Neuronal stem cell (in vitro differentiated cells): ENCODE results near the gene FKBP2.

Experiments
- DNase-seq: peaks from one replicate; pipeline ENCODE4 v3.0.0-alpha.2; 2013; ENCODE audit warnings: low spot score
- H2AFZ ChIP-seq: one replicate; pipeline ENCODE4 v1.6.1; 2013; ENCODE audit warnings: mild to moderate bottlenecking, low read length, inconsistent platforms
- H2AK5ac ChIP-seq: 2 replicates; pipeline ENCODE4 v1.6.1; 2013; ENCODE audit warnings: low read depth, mild to moderate bottlenecking, inconsistent platforms, low read length, moderate library complexity, mixed read lengths
- H2BK120ac ChIP-seq: 2 replicates; pipeline ENCODE4 v1.6.1; 2013; ENCODE audit warnings: low read depth, mild to moderate bottlenecking, inconsistent platforms, low read length, moderate library complexity, mixed read lengths
- H2BK12ac ChIP-seq: one replicate; pipeline ENCODE4 v1.6.1; 2013; ENCODE audit warnings: low read length, inconsistent platforms
- H2BK15ac ChIP-seq: 2 replicates; pipeline ENCODE4 v1.6.1; 2013; ENCODE audit warnings: mild to moderate bottlenecking, low read length, inconsistent platforms, mixed read lengths
- H2BK5ac ChIP-seq: one replicate; pipeline ENCODE4 v1.6.1; 2013; ENCODE audit warnings: inconsistent platforms, mild to moderate bottlenecking, low read length, moderate library complexity
- H3K14ac ChIP-seq: one replicate; pipeline ENCODE4 v1.6.1; 2013; ENCODE audit warnings: low read length, inconsistent platforms
- H3K18ac ChIP-seq: 2 replicates; pipeline ENCODE4 v1.6.1; 2013; ENCODE audit warnings: low read length, inconsistent platforms
- H3K23ac ChIP-seq: 2 replicates; pipeline ENCODE4 v1.6.1; 2013; ENCODE audit warnings: low read depth, mild to moderate bottlenecking, mixed read lengths, low read length, inconsistent platforms; ENCODE audit not compliant: poor library complexity
- H3K27ac ChIP-seq: replicated peaks from 3 replicates; pipeline ENCODE4 v1.5.1; 2013; ENCODE audit warnings: low read length, inconsistent platforms
- H3K27me3 ChIP-seq, 3 experiments: 2 replicates each; pipeline ENCODE4 v1.6.1; 2013; ENCODE audit warnings: low read length in 3 of 3, mild to moderate bottlenecking in 2 of 3, inconsistent platforms in 1 of 3, low read depth in 1 of 3, mixed read lengths in 1 of 3, moderate library complexity in 1 of 3; ENCODE audit not compliant: control insufficient read depth in 3 of 3, insufficient read depth in 3 of 3
- H3K36me3 ChIP-seq, 2 donors: replicated peaks in 1 of 2; 2 replicates each; pipeline ENCODE4 v1.6.1; 2013; ENCODE audit warnings: low read length in 2 of 2; ENCODE audit not compliant: control insufficient read depth in 2 of 2, insufficient read depth in 2 of 2
- H3K4ac ChIP-seq: 2 replicates; pipeline ENCODE4 v1.6.1; 2013; ENCODE audit warnings: inconsistent platforms, mild to moderate bottlenecking, low read length, moderate library complexity
- H3K4me1 ChIP-seq, 2 donors: 1 replicate in 1 of 2; 2 replicates in 1 of 2; pipeline ENCODE4 v1.6.1; 2013; ENCODE audit warnings: low read length in 2 of 2, low read depth in 1 of 2; ENCODE audit not compliant: control insufficient read depth in 2 of 2, insufficient read depth in 1 of 2
- H3K4me2 ChIP-seq: one replicate; pipeline ENCODE4 v1.6.1; 2013; ENCODE audit warnings: mild to moderate bottlenecking, low read length, inconsistent platforms; ENCODE audit not compliant: insufficient read depth, poor library complexity, severe bottlenecking
- H3K4me3 ChIP-seq, 2 donors: 2 replicates each; pipeline ENCODE4 v1.5.1; 2013; ENCODE audit warnings: low read length in 2 of 2, mild to moderate bottlenecking in 2 of 2, inconsistent platforms in 1 of 2, moderate library complexity in 1 of 2
- H3K79me1 ChIP-seq: one replicate; pipeline ENCODE4 v1.6.1; 2013; ENCODE audit warnings: low read depth, mild to moderate bottlenecking, inconsistent platforms, low read length, moderate library complexity
- H3K9ac ChIP-seq: one replicate; pipeline ENCODE4 v1.6.1; 2013; ENCODE audit warnings: mild to moderate bottlenecking, low read depth, low read length, inconsistent platforms; ENCODE audit not compliant: poor library complexity
- H3K9me3 ChIP-seq, 2 donors: replicated peaks in 1 of 2; 2 replicates each; pipeline versions ENCODE3 to v1.6.1; 2013; ENCODE audit warnings: low read length in 2 of 2, mild to moderate bottlenecking in 2 of 2, inconsistent platforms in 1 of 2, low read depth in 1 of 2, mixed read lengths in 1 of 2, moderate library complexity in 1 of 2; ENCODE audit not compliant: control insufficient read depth in 2 of 2, insufficient read depth in 1 of 2
- H4K8ac ChIP-seq: one replicate; pipeline ENCODE4 v1.6.1; 2013; ENCODE audit warnings: low read depth, mild to moderate bottlenecking, inconsistent platforms, low read length, moderate library complexity
- H4K91ac ChIP-seq: one replicate; pipeline ENCODE4 v1.6.1; 2013; ENCODE audit warnings: low read length, low read depth, mild to moderate bottlenecking, inconsistent platforms; ENCODE audit not compliant: poor library complexity
- WGBS, 2 donors: extraction: QIAGEN DNeasy Blood & Tissue Kit; methylation state at CpG; one replicate each; pipeline ENCODE4 v1.1.7; 2013; ENCODE audit warnings: missing lambda C conversion rate in 2 of 2, mixed read lengths in 1 of 2; ENCODE audit not compliant: insufficient read length in 2 of 2, insufficient replicate concordance in 1 of 2; ENCODE audit errors: extremely low coverage in 2 of 2; 5-methylcytosine and 5-hydroxymethylcytosine counted together

The FKBP2 gene

DNA sequence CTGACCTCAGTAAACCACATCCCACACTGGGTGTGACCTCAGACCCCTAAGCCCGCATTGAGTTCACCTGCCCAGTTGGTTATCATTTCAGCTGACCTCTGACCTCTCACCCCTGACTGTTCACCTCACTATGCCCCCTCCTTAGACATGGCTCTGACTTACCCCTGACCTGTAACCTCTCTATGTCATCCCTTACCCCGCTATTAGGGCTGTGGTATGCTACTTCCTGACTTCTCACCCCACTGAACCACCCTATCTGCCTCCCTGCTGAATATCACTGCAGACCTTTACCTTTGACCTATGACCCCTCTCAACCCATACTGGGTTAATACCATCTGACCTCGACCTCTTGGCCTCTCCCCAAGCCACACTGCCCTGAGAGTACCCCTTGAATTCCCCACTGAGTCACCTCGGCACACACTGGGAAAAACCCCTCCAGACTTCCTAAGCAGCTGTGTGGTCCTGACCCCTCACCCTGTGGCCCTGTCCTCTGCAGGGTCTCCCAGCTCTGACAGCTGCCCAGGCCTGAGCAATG is 18.7 kb downstream of the FKBP2 start:
- H3K4ac ChIP-seq = no peak overlapping the region
- H3K18ac ChIP-seq = no peak overlapping the region
- no peak overlapping the region for H3K27ac ChIP-seq
- H3K27me3 ChIP-seq = no peaks in the 10 kb centered on the region
- no peak overlapping the region for H3K4me2 ChIP-seq
- H3K4me3 ChIP-seq = peak overlapping the region in 1 of 2 donors; percentile 43
- no peak overlapping the region for H3K23ac ChIP-seq
- H2BK120ac ChIP-seq = peak overlapping the region; percentile 31
- H3K14ac ChIP-seq = no peak overlapping the region
- DNase-seq = no peak
- H2BK5ac ChIP-seq = no peak overlapping the region
- no peak overlapping the region for H4K91ac ChIP-seq
- peaks cover 0 to 4% of the 10 kb centered on the region in 2 donors for H3K4me1 ChIP-seq
- H3K36me3 ChIP-seq = peaks cover 42 to 87% of the 10 kb centered on the region in 2 donors
- no peak overlapping the region for H4K8ac ChIP-seq
- H2BK15ac ChIP-seq = no peak overlapping the region
- WGBS, 2 donors = no CpG with 5 or more reads among the region's 4 CpGs
- H3K9ac ChIP-seq = no peak overlapping the region
- H2AK5ac ChIP-seq = no peak overlapping the region
- H2BK12ac ChIP-seq = no peak overlapping the region
- no peak overlapping the region for H2AFZ ChIP-seq
- H3K9me3 ChIP-seq = no peaks in the 10 kb centered on the region
- H3K79me1 ChIP-seq = peaks cover 3% of the 10 kb centered on the region

- peaks cover 0 to 4% of the 10 kb centered on the region in 2 donors for H3K4me1 ChIP-seq
- H3K4ac ChIP-seq = no peak overlapping the region
- no peak overlapping the region for H3K23ac ChIP-seq
- no peak overlapping the region for H2BK12ac ChIP-seq
- H2BK15ac ChIP-seq = no peak overlapping the region
- WGBS, 2 donors = no CpG with 5 or more reads among the region's 6 CpGs
- no peak overlapping the region for H2AK5ac ChIP-seq
- H3K27ac ChIP-seq = no peak overlapping the region
- H3K14ac ChIP-seq = no peak overlapping the region
- H3K27me3 ChIP-seq = no peaks in the 10 kb centered on the region
- no peak overlapping the region for H3K9ac ChIP-seq
- DNase-seq = no peak
- H2BK120ac ChIP-seq = no peak overlapping the region
- H3K18ac ChIP-seq = no peak overlapping the region
- H2BK5ac ChIP-seq = no peak overlapping the region
- H4K91ac ChIP-seq = no peak overlapping the region
- H3K4me3 ChIP-seq = no peak overlapping the region
- H3K36me3 ChIP-seq = peaks cover 42 to 83% of the 10 kb centered on the region in 2 donors
- H3K4me2 ChIP-seq = no peak overlapping the region
- no peaks in the 10 kb centered on the region for H3K9me3 ChIP-seq
- H3K79me1 ChIP-seq = peaks cover 3% of the 10 kb centered on the region
- H2AFZ ChIP-seq = no peak overlapping the region
- H4K8ac ChIP-seq = no peak overlapping the region
Measured at GRCh38 chr11:64260147-64260708, 19.3 kb downstream of the FKBP2 start.

- Histone ChIP-seq H3K9me3 (no peaks in the 10 kb centered on the region), H2BK5ac (peak overlapping the region; percentile 53), H2BK12ac (no peak overlapping the region), H3K27me3 (no peaks in the 10 kb centered on the region), H3K4ac (no peak overlapping the region), H2BK15ac (no peak overlapping the region), H3K4me1 (peaks cover 0 to 4% of the 10 kb centered on the region in 2 donors), H3K23ac (peak overlapping the region; percentile 12), H3K18ac (no peak overlapping the region), H3K4me3 (no peak overlapping the region), H3K9ac (peak overlapping the region; percentile 4), H2BK120ac (no peak overlapping the region), H4K91ac (no peak overlapping the region), H3K79me1 (peaks cover 3% of the 10 kb centered on the region), H3K27ac (no peak overlapping the region), H4K8ac (no peak overlapping the region), H2AK5ac (no peak overlapping the region), H3K14ac (peak overlapping the region; percentile 8), H3K36me3 (peaks cover 46 to 85% of the 10 kb centered on the region in 2 donors), H3K4me2 (no peak overlapping the region), H2AFZ (no peak overlapping the region)
- no peak for DNase-seq
- no CpG with 5 or more reads among the region's 18 CpGs for WGBS, 2 donors
Measured at GRCh38 chr11:64261556-64262080, 20.7 kb downstream of the FKBP2 start.

- Histone ChIP-seq H2BK15ac (no peak overlapping the region), H2AFZ (no peak overlapping the region), H2BK120ac (no peak overlapping the region), H3K23ac (no peak overlapping the region), H3K4me2 (no peak overlapping the region), H3K4me1 (peaks cover 0 to 4% of the 10 kb centered on the region in 2 donors), H3K36me3 (peaks cover 45 to 84% of the 10 kb centered on the region in 2 donors), H3K18ac (peak overlapping the region; percentile 17), H2AK5ac (peak overlapping the region; percentile 70), H4K8ac (peak overlapping the region; percentile 43), H3K27me3 (no peaks in the 10 kb centered on the region), H3K79me1 (peaks cover 3% of the 10 kb centered on the region), H3K9ac (peak overlapping the region; percentile 70), H3K9me3 (no peaks in the 10 kb centered on the region), H2BK12ac (no peak overlapping the region), H3K4me3 (no peak overlapping the region), H4K91ac (no peak overlapping the region), H3K4ac (no peak overlapping the region), H3K27ac (no peak overlapping the region), H3K14ac (no peak overlapping the region), H2BK5ac (no peak overlapping the region)
- DNase-seq = no peak
- WGBS, 2 donors = no CpG with 5 or more reads among the region's 42 CpGs
Measured at GRCh38 chr11:64262271-64263002, 21.5 kb downstream of the FKBP2 start.
